WTC11 (cell line): ENCODE results near the gene NHERF2.

ENCODE experiments used
- CREM ChIP-seq: sonication (generic); formaldehyde crosslinking; IDR thresholded peaks from 2 replicates; pipeline ENCODE4 v1.8.1; 2022; ENCODE audit warnings: mild to moderate bottlenecking, missing genetic modification reagents, moderate library complexity
- E2F4 ChIP-seq: sonication (generic); formaldehyde crosslinking; IDR thresholded peaks from 2 replicates; pipeline ENCODE4 v1.8.1; 2022; ENCODE audit warnings: low read depth, mild to moderate bottlenecking, moderate library complexity, missing genetic modification reagents, borderline replicate concordance
- ETV6 ChIP-seq: sonication (generic); formaldehyde crosslinking; IDR thresholded peaks from 2 replicates; pipeline ENCODE4 v1.8.1; 2022; ENCODE audit warnings: mild to moderate bottlenecking, missing genetic modification reagents
- HMGXB4 ChIP-seq: sonication (generic); formaldehyde crosslinking; IDR thresholded peaks from 2 replicates; pipeline ENCODE4 v1.8.1; 2023; ENCODE audit warnings: mild to moderate bottlenecking, moderate library complexity, missing genetic modification reagents
- JUN ChIP-seq: sonication (generic); formaldehyde crosslinking; IDR thresholded peaks from 2 replicates; pipeline ENCODE4 v1.8.0; 2023; ENCODE audit warnings: mild to moderate bottlenecking, missing genetic modification reagents
- ZNF232 ChIP-seq: sonication (generic); formaldehyde crosslinking; IDR thresholded peaks from 2 replicates; pipeline ENCODE4 v1.8.0; 2022; ENCODE audit warnings: mild to moderate bottlenecking, missing genetic modification reagents
- TF ChIP-seq, protein P1 (sequence below): fragments of 200-600 bp; IDR thresholded peaks from 2 replicates; pipeline ENCODE4 v1.8.0; 2022; ENCODE audit warnings: antibody characterized with exemption
- TF ChIP-seq, protein P2 (sequence below): sonication (generic); formaldehyde crosslinking; IDR thresholded peaks from 2 replicates; pipeline ENCODE4 v1.8.0; 2022; ENCODE audit warnings: mild to moderate bottlenecking, missing genetic modification reagents
- TF ChIP-seq, protein P3 (sequence below): sonication (generic); formaldehyde crosslinking; IDR thresholded peaks from 2 replicates; pipeline ENCODE4 v1.8.0; 2022; ENCODE audit warnings: mild to moderate bottlenecking, missing genetic modification reagents
- TF ChIP-seq, protein P4 (sequence below): sonication (generic); formaldehyde crosslinking; IDR thresholded peaks from 2 replicates; pipeline ENCODE4 v1.8.1; 2023; ENCODE audit warnings: mild to moderate bottlenecking, missing genetic modification reagents, moderate library complexity
- TF ChIP-seq, protein P5 (sequence below): fragments of 250-450 bp; sonication (Bioruptor Pico); IDR thresholded peaks from 2 replicates; pipeline ENCODE4 v1.8.0; 2021; ENCODE audit warnings: mild to moderate bottlenecking

DNA sequence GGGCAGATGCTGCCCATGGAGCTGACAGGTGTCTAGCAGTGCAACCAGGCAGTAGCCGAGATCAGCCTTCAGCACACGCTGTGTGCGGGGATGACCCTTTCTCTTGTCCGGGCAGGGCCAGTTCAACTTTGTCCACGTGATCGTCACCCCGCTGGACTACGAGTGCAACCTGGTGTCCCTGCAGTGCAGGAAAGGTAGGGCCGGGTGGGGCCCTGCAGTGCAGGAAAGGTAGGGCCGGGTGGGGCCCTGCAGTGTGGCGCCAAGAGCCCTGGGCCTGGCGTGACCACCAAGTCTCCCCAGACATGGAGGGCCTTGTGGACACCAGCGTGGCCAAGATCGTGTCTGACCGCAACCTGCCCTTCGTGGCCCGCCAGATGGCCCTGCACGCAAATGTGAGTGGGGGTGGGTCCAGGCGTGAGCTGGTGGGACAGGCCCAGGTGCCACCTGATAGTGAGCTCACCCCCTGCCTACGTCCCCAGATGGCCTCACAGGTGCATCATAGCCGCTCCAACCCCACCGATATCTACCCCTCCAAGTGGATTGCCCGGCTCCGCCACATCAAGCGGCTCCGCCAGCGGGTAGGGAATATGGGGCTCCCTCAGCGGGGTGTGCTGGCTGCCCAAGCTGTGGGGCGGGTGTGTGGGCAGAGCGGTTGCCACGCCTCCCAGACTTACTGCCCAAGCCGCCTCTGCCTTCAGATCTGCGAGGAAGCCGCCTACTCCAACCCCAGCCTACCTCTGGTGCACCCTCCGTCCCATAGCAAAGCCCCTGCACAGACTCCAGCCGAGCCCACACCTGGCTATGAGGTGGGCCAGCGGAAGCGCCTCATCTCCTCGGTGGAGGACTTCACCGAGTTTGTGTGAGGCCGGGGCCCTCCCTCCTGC, 61.3 kb downstream of the NHERF2 start:
- no peak for TF ChIP-seq HMGXB4 (CRISPR knock-in tag)
- TF ChIP-seq, protein P1, sequence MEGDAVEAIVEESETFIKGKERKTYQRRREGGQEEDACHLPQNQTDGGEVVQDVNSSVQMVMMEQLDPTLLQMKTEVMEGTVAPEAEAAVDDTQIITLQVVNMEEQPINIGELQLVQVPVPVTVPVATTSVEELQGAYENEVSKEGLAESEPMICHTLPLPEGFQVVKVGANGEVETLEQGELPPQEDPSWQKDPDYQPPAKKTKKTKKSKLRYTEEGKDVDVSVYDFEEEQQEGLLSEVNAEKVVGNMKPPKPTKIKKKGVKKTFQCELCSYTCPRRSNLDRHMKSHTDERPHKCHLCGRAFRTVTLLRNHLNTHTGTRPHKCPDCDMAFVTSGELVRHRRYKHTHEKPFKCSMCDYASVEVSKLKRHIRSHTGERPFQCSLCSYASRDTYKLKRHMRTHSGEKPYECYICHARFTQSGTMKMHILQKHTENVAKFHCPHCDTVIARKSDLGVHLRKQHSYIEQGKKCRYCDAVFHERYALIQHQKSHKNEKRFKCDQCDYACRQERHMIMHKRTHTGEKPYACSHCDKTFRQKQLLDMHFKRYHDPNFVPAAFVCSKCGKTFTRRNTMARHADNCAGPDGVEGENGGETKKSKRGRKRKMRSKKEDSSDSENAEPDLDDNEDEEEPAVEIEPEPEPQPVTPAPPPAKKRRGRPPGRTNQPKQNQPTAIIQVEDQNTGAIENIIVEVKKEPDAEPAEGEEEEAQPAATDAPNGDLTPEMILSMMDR, result no peak
- TF ChIP-seq, protein P2, sequence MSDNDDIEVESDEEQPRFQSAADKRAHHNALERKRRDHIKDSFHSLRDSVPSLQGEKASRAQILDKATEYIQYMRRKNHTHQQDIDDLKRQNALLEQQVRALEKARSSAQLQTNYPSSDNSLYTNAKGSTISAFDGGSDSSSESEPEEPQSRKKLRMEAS, result no peak
- TF ChIP-seq ZNF232, result no peak
- TF ChIP-seq E2F4 (CRISPR knock-in tag), result no peak
- TF ChIP-seq, protein P3, sequence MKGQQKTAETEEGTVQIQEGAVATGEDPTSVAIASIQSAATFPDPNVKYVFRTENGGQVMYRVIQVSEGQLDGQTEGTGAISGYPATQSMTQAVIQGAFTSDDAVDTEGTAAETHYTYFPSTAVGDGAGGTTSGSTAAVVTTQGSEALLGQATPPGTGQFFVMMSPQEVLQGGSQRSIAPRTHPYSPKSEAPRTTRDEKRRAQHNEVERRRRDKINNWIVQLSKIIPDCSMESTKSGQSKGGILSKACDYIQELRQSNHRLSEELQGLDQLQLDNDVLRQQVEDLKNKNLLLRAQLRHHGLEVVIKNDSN (CRISPR knock-in tag), result no peak
- TF ChIP-seq JUN, result no peak
- TF ChIP-seq, protein P4, sequence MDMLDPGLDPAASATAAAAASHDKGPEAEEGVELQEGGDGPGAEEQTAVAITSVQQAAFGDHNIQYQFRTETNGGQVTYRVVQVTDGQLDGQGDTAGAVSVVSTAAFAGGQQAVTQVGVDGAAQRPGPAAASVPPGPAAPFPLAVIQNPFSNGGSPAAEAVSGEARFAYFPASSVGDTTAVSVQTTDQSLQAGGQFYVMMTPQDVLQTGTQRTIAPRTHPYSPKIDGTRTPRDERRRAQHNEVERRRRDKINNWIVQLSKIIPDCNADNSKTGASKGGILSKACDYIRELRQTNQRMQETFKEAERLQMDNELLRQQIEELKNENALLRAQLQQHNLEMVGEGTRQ, result no peak
- no peak for TF ChIP-seq ETV6
- no peak for TF ChIP-seq CREM (CRISPR knock-in tag)
- TF ChIP-seq, protein P5, sequence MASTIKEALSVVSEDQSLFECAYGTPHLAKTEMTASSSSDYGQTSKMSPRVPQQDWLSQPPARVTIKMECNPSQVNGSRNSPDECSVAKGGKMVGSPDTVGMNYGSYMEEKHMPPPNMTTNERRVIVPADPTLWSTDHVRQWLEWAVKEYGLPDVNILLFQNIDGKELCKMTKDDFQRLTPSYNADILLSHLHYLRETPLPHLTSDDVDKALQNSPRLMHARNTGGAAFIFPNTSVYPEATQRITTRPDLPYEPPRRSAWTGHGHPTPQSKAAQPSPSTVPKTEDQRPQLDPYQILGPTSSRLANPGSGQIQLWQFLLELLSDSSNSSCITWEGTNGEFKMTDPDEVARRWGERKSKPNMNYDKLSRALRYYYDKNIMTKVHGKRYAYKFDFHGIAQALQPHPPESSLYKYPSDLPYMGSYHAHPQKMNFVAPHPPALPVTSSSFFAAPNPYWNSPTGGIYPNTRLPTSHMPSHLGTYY (CRISPR knock-in tag), result no peak
